T-helper 2 cell treated with Interferon-gamma antibody and Interleukin-4, amounts not matched to agents 5 μg/mL and 100 μg/mL, for 36 hours (primary cell): ENCODE measurements around the gene WIZ.

Source experiments
- DNase-seq: peaks from one replicate; pipeline ENCODE4 v3.0.0; 2021; ENCODE audit warnings: low spot score
- H3K27ac Mint-ChIP-seq: one replicate; pipeline ENCODE4 v1.8.0; 2021; ENCODE audit warnings: mild to moderate bottlenecking, mixed read lengths
- H3K27me3 Mint-ChIP-seq: one replicate; pipeline ENCODE4 v1.8.0; 2021; ENCODE audit warnings: low read depth, mixed read lengths
- H3K36me3 Mint-ChIP-seq: one replicate; pipeline ENCODE4 v1.8.0; 2021; ENCODE audit warnings: low read depth, mixed read lengths
- H3K4me1 Mint-ChIP-seq: one replicate; pipeline ENCODE4 v1.8.0; 2021; ENCODE audit warnings: low read depth, mixed read lengths
- H3K4me3 Mint-ChIP-seq: one replicate; pipeline ENCODE4 v1.8.0; 2022; ENCODE audit warnings: mild to moderate bottlenecking, moderate library complexity, mixed read lengths
- H3K9me3 Mint-ChIP-seq: one replicate; pipeline ENCODE4 v1.8.0; 2021; ENCODE audit warnings: mixed read lengths

Gene WIZ

GRCh38 chr19:15444505-15445226, 5.1 kb downstream of the WIZ start:
- Mint-ChIP-seq H3K9me3 (no peaks in the 10 kb centered on the region), H3K27ac (no peak overlapping the region), H3K4me3 (no peak overlapping the region), H3K36me3 (peaks cover 10% of the 10 kb centered on the region), H3K27me3 (no peaks in the 10 kb centered on the region), H3K4me1 (no peaks in the 10 kb centered on the region)
- no peak for DNase-seq

GRCh38 chr19:15443838-15444237, 5.9 kb downstream of the WIZ start:
- Mint-ChIP-seq H3K4me3 (no peak overlapping the region), H3K27me3 (no peaks in the 10 kb centered on the region), H3K36me3 (peaks cover 10% of the 10 kb centered on the region), H3K27ac (no peak overlapping the region), H3K4me1 (no peaks in the 10 kb centered on the region), H3K9me3 (no peaks in the 10 kb centered on the region)
- DNase-seq, result no peak

GRCh38 chr19:15443325-15443724, 6.4 kb downstream of the WIZ start:
- no peak overlapping the region for H3K27ac Mint-ChIP-seq
- H3K4me3 Mint-ChIP-seq, result no peak overlapping the region
- no peaks in the 10 kb centered on the region for H3K27me3 Mint-ChIP-seq
- peaks cover 7% of the 10 kb centered on the region for H3K36me3 Mint-ChIP-seq
- no peak for DNase-seq
- H3K9me3 Mint-ChIP-seq, result no peaks in the 10 kb centered on the region
- H3K4me1 Mint-ChIP-seq, result no peaks in the 10 kb centered on the region

GRCh38 chr19:15442142-15442920, 7.4 kb downstream of the WIZ start:
- no peaks in the 10 kb centered on the region for H3K9me3 Mint-ChIP-seq
- H3K36me3 Mint-ChIP-seq, result peaks cover 3% of the 10 kb centered on the region
- H3K4me3 Mint-ChIP-seq, result no peak overlapping the region
- no peaks in the 10 kb centered on the region for H3K4me1 Mint-ChIP-seq
- H3K27me3 Mint-ChIP-seq, result no peaks in the 10 kb centered on the region
- no peak for DNase-seq
- H3K27ac Mint-ChIP-seq, result no peak overlapping the region

- no peak overlapping the region for H3K27ac Mint-ChIP-seq
- no peak overlapping the region for H3K4me3 Mint-ChIP-seq
Observed at GRCh38 chr19:15441317-15441716, 8.4 kb downstream of the WIZ start.

GRCh38 chr19:15439821-15440641, 9.7 kb downstream of the WIZ start:
- Mint-ChIP-seq H3K4me3 (no peak overlapping the region), H3K36me3 (no peaks in the 10 kb centered on the region), H3K9me3 (no peaks in the 10 kb centered on the region), H3K4me1 (peaks cover 2% of the 10 kb centered on the region), H3K27ac (no peak overlapping the region), H3K27me3 (no peaks in the 10 kb centered on the region)
- no peak for DNase-seq

More at GRCh38 chr19:15441317-15441716, 8.4 kb downstream of the WIZ start:
- Mint-ChIP-seq H3K4me1 (peaks cover under 1% of the 10 kb centered on the region), H3K27me3 (no peaks in the 10 kb centered on the region), H3K9me3 (no peaks in the 10 kb centered on the region), H3K36me3 (no peaks in the 10 kb centered on the region)
- DNase-seq, result no peak

GRCh38 chr19:15439078-15439799, 10.5 kb downstream of the WIZ start:
- Mint-ChIP-seq H3K27me3 (no peaks in the 10 kb centered on the region), H3K9me3 (no peaks in the 10 kb centered on the region), H3K36me3 (no peaks in the 10 kb centered on the region), H3K4me3 (no peak overlapping the region), H3K4me1 (peaks cover 2% of the 10 kb centered on the region), H3K27ac (no peak overlapping the region)
- DNase-seq, result no peak

GRCh38 chr19:15438577-15438976, 11.2 kb downstream of the WIZ start:
- Mint-ChIP-seq H3K27ac (no peak overlapping the region), H3K36me3 (no peaks in the 10 kb centered on the region), H3K4me3 (no peak overlapping the region), H3K27me3 (no peaks in the 10 kb centered on the region), H3K9me3 (no peaks in the 10 kb centered on the region), H3K4me1 (peaks cover 2% of the 10 kb centered on the region)
- no peak for DNase-seq

- H3K9me3 Mint-ChIP-seq, result no peaks in the 10 kb centered on the region
- H3K27ac Mint-ChIP-seq, result no peak overlapping the region
- H3K4me1 Mint-ChIP-seq, result peaks cover 6% of the 10 kb centered on the region
- no peaks in the 10 kb centered on the region for H3K36me3 Mint-ChIP-seq
- DNase-seq, result no peak
- H3K27me3 Mint-ChIP-seq, result no peaks in the 10 kb centered on the region
- no peak overlapping the region for H3K4me3 Mint-ChIP-seq
Observed at GRCh38 chr19:15438124-15438496, 11.6 kb downstream of the WIZ start.

GRCh38 chr19:15437355-15438123, 12.2 kb downstream of the WIZ start:
- DNase-seq, result no peak
- Mint-ChIP-seq H3K9me3 (no peaks in the 10 kb centered on the region), H3K4me1 (peaks cover 8% of the 10 kb centered on the region), H3K27ac (no peak overlapping the region), H3K36me3 (no peaks in the 10 kb centered on the region), H3K4me3 (no peak overlapping the region), H3K27me3 (no peaks in the 10 kb centered on the region)

GRCh38 chr19:15436826-15437110, 13.0 kb downstream of the WIZ start:
- Mint-ChIP-seq H3K4me1 (peaks cover 10% of the 10 kb centered on the region), H3K4me3 (no peak overlapping the region), H3K27ac (no peak overlapping the region), H3K36me3 (peaks cover 3% of the 10 kb centered on the region), H3K27me3 (no peaks in the 10 kb centered on the region), H3K9me3 (no peaks in the 10 kb centered on the region)
- DNase-seq, result no peak

GRCh38 chr19:15436012-15436825, 13.5 kb downstream of the WIZ start:
- no peak overlapping the region for H3K27ac Mint-ChIP-seq
- DNase-seq, result no peak
- H3K27me3 Mint-ChIP-seq, result no peaks in the 10 kb centered on the region
- peaks cover 7% of the 10 kb centered on the region for H3K36me3 Mint-ChIP-seq
- no peak overlapping the region for H3K4me3 Mint-ChIP-seq
- H3K4me1 Mint-ChIP-seq, result peaks cover 16% of the 10 kb centered on the region
- no peaks in the 10 kb centered on the region for H3K9me3 Mint-ChIP-seq
